HEK293T (cell line): ENCODE measurements around the gene OVCA2.

Source experiments
- CTCF ChIA-PET: fragments of 350-600 bp; formaldehyde crosslinking; extraction: SDS; loops from one replicate; lab custom pipeline; 2021; ENCODE audit warnings: antibody characterized with exemption, inconsistent platforms; lab: Yijun Ruan, JAX
- POLR2A ChIA-PET: fragments of 350-600 bp; formaldehyde crosslinking; extraction: SDS; loops from one replicate; lab custom pipeline; 2020; ENCODE audit warnings: antibody characterized with exemption, inconsistent platforms; lab: Yijun Ruan, JAX
- DNase-seq: peaks from one replicate; pipeline ENCODE4 v3.0.0; 2012; ENCODE audit warnings: mixed read lengths; ENCODE audit errors: extremely low spot score
- ARNT ChIP-seq: fragments of 450-650 bp; IDR thresholded peaks from 2 replicates; pipeline ENCODE4 v1.6.1; 2017; ENCODE audit warnings: mild to moderate bottlenecking
- BHLHE40 ChIP-seq: fragments of 450-650 bp; IDR thresholded peaks from 2 replicates; pipeline ENCODE4 v1.6.1; 2016; ENCODE audit warnings: mild to moderate bottlenecking, moderate library complexity, borderline replicate concordance
- CTBP1 ChIP-seq: fragments of 450-650 bp; IDR thresholded peaks from 2 replicates; pipeline ENCODE4 v1.6.1; 2016; ENCODE audit warnings: borderline replicate concordance
- ELF4 ChIP-seq: fragments of 450-650 bp; IDR thresholded peaks from 2 replicates; pipeline ENCODE4 v1.6.1; 2017; ENCODE audit warnings: antibody characterized with exemption
- FOXA1 ChIP-seq: fragments of 450-650 bp; IDR thresholded peaks from 2 replicates; pipeline ENCODE4 v1.6.1; 2016; ENCODE audit warnings: mild to moderate bottlenecking
- FOXK2 ChIP-seq: fragments of 450-650 bp; IDR thresholded peaks from 2 replicates; pipeline ENCODE4 v1.6.1; 2016; ENCODE audit warnings: mild to moderate bottlenecking
- FOXM1 ChIP-seq: fragments of 450-650 bp; IDR thresholded peaks from 2 replicates; pipeline ENCODE4 v1.6.1; 2017; ENCODE audit warnings: mild to moderate bottlenecking, borderline replicate concordance
- HDGF ChIP-seq: fragments of 450-650 bp; IDR thresholded peaks from 2 replicates; pipeline ENCODE4 v1.6.1; 2017; ENCODE audit warnings: antibody characterized with exemption, borderline replicate concordance
- L3MBTL2 ChIP-seq: fragments of 450-650 bp; conservative IDR thresholded peaks from 2 replicates; pipeline ENCODE4 v1.6.1; 2016; ENCODE audit warnings: mild to moderate bottlenecking
- LEF1 ChIP-seq: fragments of 450-650 bp; IDR thresholded peaks from 2 replicates; pipeline ENCODE4 v1.6.1; 2017; ENCODE audit warnings: mild to moderate bottlenecking, borderline replicate concordance
- NFRKB ChIP-seq: fragments of 450-650 bp; IDR thresholded peaks from 2 replicates; pipeline ENCODE4 v1.6.1; 2016; ENCODE audit warnings: mild to moderate bottlenecking, moderate library complexity
- SP1 ChIP-seq: fragments of 450-650 bp; IDR thresholded peaks from 2 replicates; pipeline ENCODE4 v1.6.1; 2017
- SUZ12 ChIP-seq: fragments of 450-650 bp; IDR thresholded peaks from 2 replicates; pipeline ENCODE4 v1.6.1; 2016; ENCODE audit warnings: mild to moderate bottlenecking
- TARDBP ChIP-seq: fragments of 450-650 bp; IDR thresholded peaks from 2 replicates; pipeline ENCODE4 v1.6.1; 2016
- ZNF384 ChIP-seq: fragments of 450-650 bp; IDR thresholded peaks from 2 replicates; pipeline ENCODE4 v1.6.1; 2016
- TF ChIP-seq, protein P1 (sequence below): fragments of 450-650 bp; IDR thresholded peaks from 2 replicates; pipeline ENCODE4 v1.6.1; 2016

Gene OVCA2

DNA sequence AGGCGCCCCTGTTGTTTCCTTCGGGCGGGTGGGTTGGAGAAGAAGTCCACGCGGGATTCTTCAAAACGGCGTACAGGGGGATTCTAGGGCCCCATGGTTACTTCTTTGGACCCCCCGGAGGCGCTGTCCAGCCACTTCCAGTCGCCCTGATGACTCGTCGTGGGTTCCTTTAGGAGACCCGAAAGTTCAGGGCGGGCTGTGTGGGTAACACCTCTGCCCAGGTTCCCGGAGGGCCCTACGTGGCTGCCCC, 12.4 kb downstream of the OVCA2 start:
- DNase-seq: no peak
- no peak for TF ChIP-seq SP1
- ChIA-PET POLR2A (no interaction called here), CTCF (interaction anchor here (0.5 to 2.2 kb wide), 13 partner anchors 8 to 249 kb away, joined by 3 to 27 read pairs (median 3); partner anchors contain the start of genes SMG6 and SRR)

DNA sequence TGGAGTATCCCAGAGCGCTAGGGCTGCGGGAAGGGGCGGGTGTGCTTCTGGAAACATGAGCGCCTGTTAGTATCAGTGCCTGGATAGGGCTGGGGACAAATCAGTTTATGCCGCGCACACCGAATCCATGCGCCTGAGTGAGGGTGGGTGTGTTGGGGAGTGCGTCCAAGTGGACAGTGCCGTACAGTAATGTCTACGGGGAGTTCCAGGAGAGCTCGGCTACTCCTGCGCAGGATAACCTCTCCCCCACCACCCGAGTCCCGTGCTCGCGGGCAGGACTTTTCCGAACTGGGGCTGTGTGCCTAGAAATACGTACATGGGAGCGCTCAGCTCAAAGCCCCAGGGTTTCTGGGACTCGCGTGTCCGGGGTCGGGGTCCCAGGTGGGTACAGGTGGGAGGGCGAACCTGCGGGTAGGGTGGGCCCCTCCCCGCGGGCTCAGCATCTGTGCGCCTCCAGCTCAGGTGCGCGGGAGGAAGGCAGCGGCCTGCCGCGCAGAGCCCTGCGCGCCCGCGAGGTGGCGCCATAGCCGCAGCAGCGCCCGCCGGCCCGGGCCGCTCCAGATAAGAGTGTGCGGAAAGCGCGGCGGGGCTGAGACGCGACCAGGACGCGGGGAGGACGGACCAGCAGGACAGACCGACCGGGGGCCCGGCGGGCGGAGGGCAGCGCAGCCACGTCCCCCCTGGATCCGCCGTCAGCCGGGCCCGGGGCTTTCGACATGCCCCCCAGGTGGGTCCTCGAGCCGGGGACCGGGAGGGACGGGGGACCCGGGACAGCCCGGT, 12.9 kb downstream of the OVCA2 start, which contains the start of gene HIC1:
Gene HIC1, plus strand, starts transcription at position 592 of the 780 bp plus-strand sequence. CDS start 1,588 bp downstream, outside the sequence.
- POLR2A ChIA-PET: no interaction called here
- DNase-seq: peak; percentile 84

DNA sequence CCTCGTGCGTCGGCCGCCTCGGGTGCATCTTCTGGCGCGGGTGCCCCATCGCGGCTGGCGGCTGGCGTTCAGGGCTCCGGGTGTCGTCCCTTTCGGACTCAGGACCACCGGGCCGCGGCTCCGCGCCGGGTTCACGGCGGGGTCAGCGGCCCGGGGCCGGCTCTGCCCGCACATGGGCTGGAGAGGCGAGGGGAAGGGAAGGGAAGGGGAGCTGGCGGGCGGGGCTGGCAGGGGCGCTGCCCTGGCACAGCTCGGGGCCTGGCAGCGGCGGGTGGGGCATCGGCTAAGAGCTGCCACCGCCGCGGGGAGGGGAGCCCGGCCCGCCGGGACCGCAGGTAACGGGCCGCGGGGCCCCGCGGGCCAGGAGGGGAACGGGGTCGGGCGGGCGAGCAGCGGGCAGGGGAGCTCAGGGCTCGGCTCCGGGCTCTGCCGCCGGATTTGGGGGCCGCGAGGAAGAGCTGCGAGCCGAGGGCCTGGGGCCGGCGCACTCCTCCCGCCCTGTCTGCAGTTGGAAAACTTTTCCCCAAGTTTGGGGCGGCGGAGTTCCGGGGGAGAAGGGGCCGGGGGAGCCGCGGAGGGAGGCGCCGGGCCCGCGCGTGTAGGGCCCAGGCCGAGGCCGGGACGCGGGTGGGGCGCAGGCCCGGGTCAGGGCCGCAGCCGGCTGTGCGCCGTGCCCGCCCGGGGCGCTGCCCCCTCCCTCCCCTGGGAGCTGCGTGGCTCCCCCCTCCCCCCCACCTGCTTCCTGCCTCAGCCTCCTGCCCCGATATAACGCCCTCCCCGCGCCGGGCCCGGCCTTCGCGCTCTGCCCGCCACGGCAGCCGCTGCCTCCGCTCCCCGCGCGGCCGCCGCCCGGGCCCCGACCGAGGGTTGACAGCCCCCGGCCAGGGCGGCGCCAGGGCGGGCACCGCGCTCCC, 13.7 kb downstream of the OVCA2 start:
- DNase-seq: peak; percentile 31
- ChIA-PET CTCF (interaction anchor here (0.5 to 2.2 kb wide), 7 partner anchors 9 to 231 kb away, joined by 3 to 27 read pairs (median 3); no protein-coding TSS in a partner anchor), POLR2A (no interaction called here)
- TF ChIP-seq FOXM1 (no peak), SP1 (no peak), L3MBTL2 (no peak; the same call in 1 of the 2 replicates), HDGF (no peak), TARDBP (no peak), FOXK2 (no peak), ARNT (no peak), ZNF384 (no peak), FOXA1 (no peak), SUZ12 (no peak), LEF1 (no peak), NFRKB (no peak), BHLHE40 (no peak), ELF4 (no peak), CTBP1 (no peak)

More for the DNA sequence above, 12.9 kb downstream of the OVCA2 start, which contains the start of gene HIC1:
- CTCF ChIA-PET: interaction anchor here (0.5 to 2.2 kb wide), 15 partner anchors 8 to 249 kb away, joined by 3 to 27 read pairs (median 3); partner anchors contain the start of genes SMG6 and SRR
- TF ChIP-seq BHLHE40 (no peak), CTBP1 (peak; percentile 65)

DNA sequence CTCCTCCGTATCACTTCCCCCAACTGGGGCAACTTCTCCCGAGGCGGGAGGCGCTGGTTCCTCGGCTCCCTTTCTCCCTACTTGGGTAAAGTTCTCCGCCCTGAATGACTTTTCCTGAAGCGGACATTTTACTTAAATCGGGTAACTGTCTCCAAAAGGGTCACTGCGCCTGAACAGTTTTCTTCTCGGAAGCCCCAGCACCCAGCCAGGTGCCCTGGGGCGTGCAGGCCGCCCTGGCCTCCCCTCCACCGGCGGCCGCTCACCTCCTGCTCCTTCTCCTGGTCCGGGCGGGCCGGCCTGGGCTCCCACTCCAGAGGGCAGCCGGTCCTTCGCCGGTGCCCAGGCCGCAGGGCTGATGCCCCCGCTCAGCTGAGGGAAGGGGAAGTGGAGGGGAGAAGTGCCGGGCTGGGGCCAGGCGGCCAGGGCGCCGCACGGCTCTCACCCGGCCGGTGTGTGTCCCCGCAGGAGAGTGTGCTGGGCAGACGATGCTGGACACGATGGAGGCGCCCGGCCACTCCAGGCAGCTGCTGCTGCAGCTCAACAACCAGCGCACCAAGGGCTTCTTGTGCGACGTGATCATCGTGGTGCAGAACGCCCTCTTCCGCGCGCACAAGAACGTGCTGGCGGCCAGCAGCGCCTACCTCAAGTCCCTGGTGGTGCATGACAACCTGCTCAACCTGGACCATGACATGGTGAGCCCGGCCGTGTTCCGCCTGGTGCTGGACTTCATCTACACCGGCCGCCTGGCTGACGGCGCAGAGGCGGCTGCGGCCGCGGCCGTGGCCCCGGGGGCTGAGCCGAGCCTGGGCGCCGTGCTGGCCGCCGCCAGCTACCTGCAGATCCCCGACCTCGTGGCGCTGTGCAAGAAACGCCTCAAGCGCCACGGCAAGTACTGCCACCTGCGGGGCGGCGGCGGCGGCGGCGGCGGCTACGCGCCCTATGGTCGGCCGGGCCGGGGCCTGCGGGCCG, 14.7 kb downstream of the OVCA2 start:
- CTCF ChIA-PET: interaction anchor here (0.6 kb wide), 1 partner anchor 29 kb away, joined by 4 read pairs; no protein-coding TSS in a partner anchor
- POLR2A ChIA-PET: no interaction called here
- no peak for DNase-seq
- no peak for TF ChIP-seq HDGF
- TF ChIP-seq ARNT: no peak
- TF ChIP-seq, protein P1, sequence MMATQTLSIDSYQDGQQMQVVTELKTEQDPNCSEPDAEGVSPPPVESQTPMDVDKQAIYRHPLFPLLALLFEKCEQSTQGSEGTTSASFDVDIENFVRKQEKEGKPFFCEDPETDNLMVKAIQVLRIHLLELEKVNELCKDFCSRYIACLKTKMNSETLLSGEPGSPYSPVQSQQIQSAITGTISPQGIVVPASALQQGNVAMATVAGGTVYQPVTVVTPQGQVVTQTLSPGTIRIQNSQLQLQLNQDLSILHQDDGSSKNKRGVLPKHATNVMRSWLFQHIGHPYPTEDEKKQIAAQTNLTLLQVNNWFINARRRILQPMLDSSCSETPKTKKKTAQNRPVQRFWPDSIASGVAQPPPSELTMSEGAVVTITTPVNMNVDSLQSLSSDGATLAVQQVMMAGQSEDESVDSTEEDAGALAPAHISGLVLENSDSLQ: no peak
- no peak for TF ChIP-seq FOXA1
- no peak for TF ChIP-seq ZNF384
- TF ChIP-seq NFRKB: no peak

DNA sequence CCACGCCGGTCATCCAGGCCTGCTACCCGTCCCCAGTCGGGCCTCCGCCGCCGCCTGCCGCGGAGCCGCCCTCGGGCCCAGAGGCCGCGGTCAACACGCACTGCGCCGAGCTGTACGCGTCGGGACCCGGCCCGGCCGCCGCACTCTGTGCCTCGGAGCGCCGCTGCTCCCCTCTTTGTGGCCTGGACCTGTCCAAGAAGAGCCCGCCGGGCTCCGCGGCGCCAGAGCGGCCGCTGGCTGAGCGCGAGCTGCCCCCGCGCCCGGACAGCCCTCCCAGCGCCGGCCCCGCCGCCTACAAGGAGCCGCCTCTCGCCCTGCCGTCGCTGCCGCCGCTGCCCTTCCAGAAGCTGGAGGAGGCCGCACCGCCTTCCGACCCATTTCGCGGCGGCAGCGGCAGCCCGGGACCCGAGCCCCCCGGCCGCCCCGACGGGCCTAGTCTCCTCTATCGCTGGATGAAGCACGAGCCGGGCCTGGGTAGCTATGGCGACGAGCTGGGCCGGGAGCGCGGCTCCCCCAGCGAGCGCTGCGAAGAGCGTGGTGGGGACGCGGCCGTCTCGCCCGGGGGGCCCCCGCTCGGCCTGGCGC, 15.4 kb downstream of the OVCA2 start:
- CTCF ChIA-PET: interaction anchor here (1.8 kb wide), 1 partner anchor 117 kb away, joined by 3 read pairs; no protein-coding TSS in a partner anchor
- POLR2A ChIA-PET: no interaction called here
- DNase-seq: no peak
- TF ChIP-seq ZNF384 (no peak), CTBP1 (no peak), HDGF (no peak)
- TF ChIP-seq, protein P1: no peak
